ENCODE results near the gene SOX4.

GRCh38 chr6:21560249-21560648 lies 33.3 kb upstream of the SOX4 start:
- TF ChIP-seq POLR2A (IDR thresholded peaks at IDR 0.05; ENCODE audit: low read length) (no peak), GATA1 (IDR thresholded peaks at IDR 0.05; ENCODE audit: low read depth, low read length) (no peak)
